HEK293 (cell line): Measurements from ENCODE around the gene LARP1B.

ENCODE experiments used
- CTCF ChIA-PET: fragments of 350-600 bp; formaldehyde crosslinking; extraction: SDS; loops from one replicate; lab custom pipeline; 2021; ENCODE audit warnings: antibody characterized with exemption; lab: Yijun Ruan, JAX
- POLR2A ChIA-PET: fragments of 300-600 bp; formaldehyde crosslinking; extraction: SDS; loops from one replicate; lab custom pipeline; 2020; ENCODE audit warnings: antibody characterized with exemption, inconsistent platforms; lab: Yijun Ruan, JAX
- H3K27ac ChIP-seq: fragments of 200-500 bp; sonication (Bioruptor generic); 2 replicates; pipeline ENCODE4 v1.5.1; 2014; ENCODE audit warnings: low read depth, low read length, control low read depth, inconsistent platforms; ENCODE audit errors: extremely low read depth
- H3K36me3 ChIP-seq, 2 experiments: fragments of 200-500 bp in 1 of 2; sonication (Bioruptor generic) in 1 of 2; 1 replicate in 1 of 2; 2 replicates in 1 of 2; pipeline ENCODE4 v1.5.1; 2014 to 2017; ENCODE audit warnings: inconsistent platforms in 2 of 2, low read length in 2 of 2; ENCODE audit not compliant: control insufficient read depth in 2 of 2, insufficient read depth in 1 of 2
- H3K4me1 ChIP-seq: fragments of 200-500 bp; sonication (Bioruptor generic); 2 replicates; pipeline ENCODE4 v1.5.1; 2014; ENCODE audit warnings: mild to moderate bottlenecking, low read length, inconsistent platforms; ENCODE audit not compliant: control insufficient read depth, insufficient read depth
- H3K4me3 ChIP-seq: 2 replicates; pipeline ENCODE4 v1.5.1; 2011; ENCODE audit warnings: low read depth, mild to moderate bottlenecking, control low read depth, low read length, moderate library complexity
- H3K9me3 ChIP-seq: fragments of 200-500 bp; sonication (Bioruptor generic); 2 replicates; pipeline ENCODE4 v1.5.1; 2014; ENCODE audit warnings: low read depth, low read length, inconsistent platforms; ENCODE audit not compliant: control insufficient read depth, insufficient read depth
- GLI2 ChIP-seq: fragments of 450-650 bp; formaldehyde crosslinking; IDR thresholded peaks from 2 replicates; pipeline ENCODE4; 2017; ENCODE audit warnings: missing biosample characterization, missing genetic modification characterization, low read depth, borderline replicate concordance
- IKZF3 ChIP-seq: fragments of 450-650 bp; IDR thresholded peaks from 2 replicates; pipeline ENCODE4 v1.5.0; 2018; ENCODE audit warnings: missing biosample characterization, mild to moderate bottlenecking, missing genetic modification characterization, moderate library complexity
- KLF10 ChIP-seq: fragments of 450-650 bp; IDR thresholded peaks from 2 replicates; pipeline ENCODE4 v1.5.1; 2018; ENCODE audit warnings: missing biosample characterization, mild to moderate bottlenecking, missing genetic modification characterization
- KLF7 ChIP-seq: fragments of 450-650 bp; formaldehyde crosslinking; IDR thresholded peaks from 2 replicates; pipeline ENCODE4 v1.5.1; 2016; ENCODE audit warnings: missing biosample characterization, missing genetic modification characterization, borderline replicate concordance
- TRIM28 ChIP-seq: IDR thresholded peaks from 2 replicates; pipeline ENCODE4 v1.6.1; 2011; ENCODE audit warnings: low read length, control low read depth, borderline replicate concordance
- ZBTB1 ChIP-seq: fragments of 450-650 bp; formaldehyde crosslinking; IDR thresholded peaks from 2 replicates; pipeline ENCODE4 v1.5.1; 2016; ENCODE audit warnings: missing biosample characterization, missing genetic modification characterization
- ZFHX2 ChIP-seq: fragments of 450-650 bp; formaldehyde crosslinking; conservative IDR thresholded peaks from 2 replicates; pipeline ENCODE4 v1.5.1; 2016; ENCODE audit warnings: missing biosample characterization, missing genetic modification characterization
- ZNF121 ChIP-seq: fragments of 450-650 bp; formaldehyde crosslinking; IDR thresholded peaks from 2 replicates; pipeline ENCODE4 v1.5.1; 2016; ENCODE audit warnings: missing biosample characterization, missing genetic modification characterization
- ZNF146 ChIP-seq: fragments of 450-650 bp; formaldehyde crosslinking; IDR thresholded peaks from 2 replicates; pipeline ENCODE4 v1.5.1; 2016; ENCODE audit warnings: missing biosample characterization, missing genetic modification characterization
- ZNF211 ChIP-seq: fragments of 450-650 bp; formaldehyde crosslinking; IDR thresholded peaks from 2 replicates; pipeline ENCODE4 v1.5.1; 2016; ENCODE audit warnings: low read depth, missing biosample characterization, missing genetic modification characterization
- ZNF354C ChIP-seq: fragments of 450-650 bp; formaldehyde crosslinking; IDR thresholded peaks from 2 replicates; pipeline ENCODE4 v1.5.1; 2016; ENCODE audit warnings: missing biosample characterization, missing genetic modification characterization, low read depth, borderline replicate concordance
- ZNF366 ChIP-seq: fragments of 450-650 bp; formaldehyde crosslinking; conservative IDR thresholded peaks from 2 replicates; pipeline ENCODE4 v1.5.1; 2016; ENCODE audit warnings: missing biosample characterization, missing genetic modification characterization
- ZNF404 ChIP-seq: fragments of 450-650 bp; formaldehyde crosslinking; IDR thresholded peaks from 2 replicates; pipeline ENCODE4 v1.5.1; 2017; ENCODE audit warnings: missing biosample characterization, missing genetic modification characterization
- ZNF658 ChIP-seq: fragments of 450-650 bp; formaldehyde crosslinking; IDR thresholded peaks from 2 replicates; pipeline ENCODE4; 2016; ENCODE audit warnings: missing biosample characterization, missing genetic modification characterization
- ZNF76 ChIP-seq: fragments of 450-650 bp; formaldehyde crosslinking; IDR thresholded peaks from 2 replicates; pipeline ENCODE4; 2016; ENCODE audit warnings: low read depth, missing biosample characterization, missing genetic modification characterization, borderline replicate concordance
- ZSCAN23 ChIP-seq: fragments of 450-650 bp; formaldehyde crosslinking; IDR thresholded peaks from 2 replicates; pipeline ENCODE4 v1.5.1; 2016; ENCODE audit warnings: missing biosample characterization, missing genetic modification characterization
- TF ChIP-seq, protein P1 (sequence below): fragments of 450-650 bp; IDR thresholded peaks from 2 replicates; pipeline ENCODE4 v1.5.1; 2018; ENCODE audit warnings: missing biosample characterization, missing genetic modification characterization
- TF ChIP-seq, protein P2 (sequence below): fragments of 450-650 bp; formaldehyde crosslinking; IDR thresholded peaks from 2 replicates; pipeline ENCODE4 v1.5.1; 2016; ENCODE audit warnings: missing biosample characterization, missing genetic modification characterization
- TF ChIP-seq, protein P3 (sequence below): fragments of 450-650 bp; formaldehyde crosslinking; IDR thresholded peaks from 2 replicates; pipeline ENCODE4 v1.5.1; 2016; ENCODE audit warnings: missing biosample characterization, missing genetic modification characterization
- TF ChIP-seq, protein P4 (sequence below): fragments of 450-650 bp; formaldehyde crosslinking; IDR thresholded peaks from 2 replicates; pipeline ENCODE4 v1.5.1; 2016; ENCODE audit warnings: missing biosample characterization, missing genetic modification characterization
- TF ChIP-seq, protein P5 (sequence below): fragments of 450-650 bp; formaldehyde crosslinking; IDR thresholded peaks from 2 replicates; pipeline ENCODE4 v1.5.1; 2017; ENCODE audit warnings: missing biosample characterization, missing genetic modification characterization
- TF ChIP-seq, protein P6 (sequence below): fragments of 450-650 bp; formaldehyde crosslinking; IDR thresholded peaks from 2 replicates; pipeline ENCODE4 v1.5.1; 2016; ENCODE audit warnings: missing biosample characterization, missing genetic modification characterization, borderline replicate concordance
- TF ChIP-seq, protein P7 (sequence below): fragments of 450-650 bp; formaldehyde crosslinking; IDR thresholded peaks from 2 replicates; pipeline ENCODE4 v1.5.1; 2017; ENCODE audit warnings: missing biosample characterization, missing genetic modification characterization

The LARP1B gene

DNA sequence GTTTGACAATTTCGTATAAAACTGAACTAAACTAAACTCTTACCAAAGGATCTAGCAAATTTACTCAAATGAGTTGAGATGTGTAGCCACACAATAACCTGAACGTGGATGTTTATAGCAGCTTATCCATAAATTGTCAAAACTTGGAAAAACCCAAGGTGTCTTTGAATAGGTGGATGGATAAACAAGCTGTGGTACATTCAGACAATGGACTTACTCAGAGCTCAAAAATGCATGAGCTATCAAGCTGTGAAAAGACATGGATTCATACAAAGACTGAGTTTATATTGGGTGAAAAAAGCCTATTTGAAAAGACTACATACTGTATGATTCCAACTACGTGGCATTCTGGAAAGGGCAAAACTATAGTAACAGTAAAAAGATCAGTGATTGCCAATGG, 69.5 kb downstream of the LARP1B start:
- TF ChIP-seq ZNF76 (tag by site-specific recombination) (no peak), ZNF354C (tag by site-specific recombination) (no peak), ZNF211 (no peak), ZNF366 (tag by site-specific recombination) (no peak), ZNF404 (tag by site-specific recombination) (no peak), ZBTB1 (tag by site-specific recombination) (no peak), GLI2 (tag by site-specific recombination) (no peak), IKZF3 (tag by site-specific recombination) (no peak), ZNF121 (tag by site-specific recombination) (no peak), TRIM28 (no peak), ZSCAN23 (no peak)
- TF ChIP-seq, protein P1, sequence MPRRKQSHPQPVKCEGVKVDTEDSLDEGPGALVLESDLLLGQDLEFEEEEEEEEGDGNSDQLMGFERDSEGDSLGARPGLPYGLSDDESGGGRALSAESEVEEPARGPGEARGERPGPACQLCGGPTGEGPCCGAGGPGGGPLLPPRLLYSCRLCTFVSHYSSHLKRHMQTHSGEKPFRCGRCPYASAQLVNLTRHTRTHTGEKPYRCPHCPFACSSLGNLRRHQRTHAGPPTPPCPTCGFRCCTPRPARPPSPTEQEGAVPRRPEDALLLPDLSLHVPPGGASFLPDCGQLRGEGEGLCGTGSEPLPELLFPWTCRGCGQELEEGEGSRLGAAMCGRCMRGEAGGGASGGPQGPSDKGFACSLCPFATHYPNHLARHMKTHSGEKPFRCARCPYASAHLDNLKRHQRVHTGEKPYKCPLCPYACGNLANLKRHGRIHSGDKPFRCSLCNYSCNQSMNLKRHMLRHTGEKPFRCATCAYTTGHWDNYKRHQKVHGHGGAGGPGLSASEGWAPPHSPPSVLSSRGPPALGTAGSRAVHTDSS (tag by site-specific recombination) = no peak
- TF ChIP-seq, protein P2, sequence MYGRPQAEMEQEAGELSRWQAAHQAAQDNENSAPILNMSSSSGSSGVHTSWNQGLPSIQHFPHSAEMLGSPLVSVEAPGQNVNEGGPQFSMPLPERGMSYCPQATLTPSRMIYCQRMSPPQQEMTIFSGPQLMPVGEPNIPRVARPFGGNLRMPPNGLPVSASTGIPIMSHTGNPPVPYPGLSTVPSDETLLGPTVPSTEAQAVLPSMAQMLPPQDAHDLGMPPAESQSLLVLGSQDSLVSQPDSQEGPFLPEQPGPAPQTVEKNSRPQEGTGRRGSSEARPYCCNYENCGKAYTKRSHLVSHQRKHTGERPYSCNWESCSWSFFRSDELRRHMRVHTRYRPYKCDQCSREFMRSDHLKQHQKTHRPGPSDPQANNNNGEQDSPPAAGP (tag by site-specific recombination) = no peak
- TF ChIP-seq, protein P3, sequence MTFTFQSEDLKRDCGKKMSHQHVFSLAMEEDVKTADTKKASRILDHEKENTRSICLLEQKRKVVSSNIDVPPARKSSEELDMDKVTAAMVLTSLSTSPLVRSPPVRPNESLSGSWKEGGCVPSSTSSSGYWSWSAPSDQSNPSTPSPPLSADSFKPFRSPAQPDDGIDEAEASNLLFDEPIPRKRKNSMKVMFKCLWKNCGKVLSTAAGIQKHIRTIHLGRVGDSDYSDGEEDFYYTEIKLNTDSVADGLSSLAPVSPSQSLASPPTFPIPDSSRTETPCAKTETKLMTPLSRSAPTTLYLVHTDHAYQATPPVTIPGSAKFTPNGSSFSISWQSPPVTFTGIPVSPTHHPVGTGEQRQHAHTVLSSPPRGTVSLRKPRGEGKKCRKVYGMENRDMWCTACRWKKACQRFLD (tag by site-specific recombination) = no peak
- TF ChIP-seq, protein P4, sequence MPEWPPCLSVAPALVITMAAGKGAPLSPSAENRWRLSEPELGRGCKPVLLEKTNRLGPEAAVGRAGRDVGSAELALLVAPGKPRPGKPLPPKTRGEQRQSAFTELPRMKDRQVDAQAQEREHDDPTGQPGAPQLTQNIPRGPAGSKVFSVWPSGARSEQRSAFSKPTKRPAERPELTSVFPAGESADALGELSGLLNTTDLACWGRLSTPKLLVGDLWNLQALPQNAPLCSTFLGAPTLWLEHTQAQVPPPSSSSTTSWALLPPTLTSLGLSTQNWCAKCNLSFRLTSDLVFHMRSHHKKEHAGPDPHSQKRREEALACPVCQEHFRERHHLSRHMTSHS (tag by site-specific recombination) = no peak
- TF ChIP-seq, all 188 proteins: peak for 0
- Histone ChIP-seq H3K4me3 (no peak overlapping the region), H3K4me1 (no peaks in the 10 kb centered on the region)

DNA sequence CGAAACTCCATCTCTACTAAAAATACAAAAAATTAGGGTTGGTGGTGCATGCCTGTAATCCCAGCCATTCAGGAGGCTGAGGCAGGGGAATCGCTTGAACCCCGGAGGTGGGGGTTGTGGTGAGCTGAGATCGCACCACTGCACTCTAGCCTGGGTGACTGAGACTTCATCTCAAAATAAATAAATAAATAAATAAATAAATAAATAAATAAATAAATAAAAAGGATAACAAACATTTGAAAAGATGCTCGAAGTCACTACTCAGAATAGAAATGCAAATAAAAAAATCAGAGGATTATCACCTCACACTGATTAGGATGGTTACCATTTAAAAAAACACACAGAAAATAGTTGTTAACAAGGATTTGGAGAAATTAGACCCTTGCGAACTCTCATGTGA, 73.8 kb downstream of the LARP1B start:
- no peaks in the 10 kb centered on the region for H3K4me1 ChIP-seq
- no peaks in the 10 kb centered on the region for H3K9me3 ChIP-seq
- ChIA-PET POLR2A (no interaction called here), CTCF (no interaction called here)
- H3K27ac ChIP-seq = no peak overlapping the region
- no peak overlapping the region for H3K4me3 ChIP-seq
- peaks cover 0 to 3% of the 10 kb centered on the region in 2 experiments; a peak in 2 of 3 replicates for H3K36me3 ChIP-seq
- TF ChIP-seq, protein P5, sequence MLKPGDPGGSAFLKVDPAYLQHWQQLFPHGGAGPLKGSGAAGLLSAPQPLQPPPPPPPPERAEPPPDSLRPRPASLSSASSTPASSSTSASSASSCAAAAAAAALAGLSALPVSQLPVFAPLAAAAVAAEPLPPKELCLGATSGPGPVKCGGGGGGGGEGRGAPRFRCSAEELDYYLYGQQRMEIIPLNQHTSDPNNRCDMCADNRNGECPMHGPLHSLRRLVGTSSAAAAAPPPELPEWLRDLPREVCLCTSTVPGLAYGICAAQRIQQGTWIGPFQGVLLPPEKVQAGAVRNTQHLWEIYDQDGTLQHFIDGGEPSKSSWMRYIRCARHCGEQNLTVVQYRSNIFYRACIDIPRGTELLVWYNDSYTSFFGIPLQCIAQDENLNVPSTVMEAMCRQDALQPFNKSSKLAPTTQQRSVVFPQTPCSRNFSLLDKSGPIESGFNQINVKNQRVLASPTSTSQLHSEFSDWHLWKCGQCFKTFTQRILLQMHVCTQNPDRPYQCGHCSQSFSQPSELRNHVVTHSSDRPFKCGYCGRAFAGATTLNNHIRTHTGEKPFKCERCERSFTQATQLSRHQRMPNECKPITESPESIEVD (tag by site-specific recombination) = no peak
- TF ChIP-seq ZNF146 = no peak
- TF ChIP-seq KLF7 (tag by site-specific recombination) = no peak
- TF ChIP-seq, protein P6, sequence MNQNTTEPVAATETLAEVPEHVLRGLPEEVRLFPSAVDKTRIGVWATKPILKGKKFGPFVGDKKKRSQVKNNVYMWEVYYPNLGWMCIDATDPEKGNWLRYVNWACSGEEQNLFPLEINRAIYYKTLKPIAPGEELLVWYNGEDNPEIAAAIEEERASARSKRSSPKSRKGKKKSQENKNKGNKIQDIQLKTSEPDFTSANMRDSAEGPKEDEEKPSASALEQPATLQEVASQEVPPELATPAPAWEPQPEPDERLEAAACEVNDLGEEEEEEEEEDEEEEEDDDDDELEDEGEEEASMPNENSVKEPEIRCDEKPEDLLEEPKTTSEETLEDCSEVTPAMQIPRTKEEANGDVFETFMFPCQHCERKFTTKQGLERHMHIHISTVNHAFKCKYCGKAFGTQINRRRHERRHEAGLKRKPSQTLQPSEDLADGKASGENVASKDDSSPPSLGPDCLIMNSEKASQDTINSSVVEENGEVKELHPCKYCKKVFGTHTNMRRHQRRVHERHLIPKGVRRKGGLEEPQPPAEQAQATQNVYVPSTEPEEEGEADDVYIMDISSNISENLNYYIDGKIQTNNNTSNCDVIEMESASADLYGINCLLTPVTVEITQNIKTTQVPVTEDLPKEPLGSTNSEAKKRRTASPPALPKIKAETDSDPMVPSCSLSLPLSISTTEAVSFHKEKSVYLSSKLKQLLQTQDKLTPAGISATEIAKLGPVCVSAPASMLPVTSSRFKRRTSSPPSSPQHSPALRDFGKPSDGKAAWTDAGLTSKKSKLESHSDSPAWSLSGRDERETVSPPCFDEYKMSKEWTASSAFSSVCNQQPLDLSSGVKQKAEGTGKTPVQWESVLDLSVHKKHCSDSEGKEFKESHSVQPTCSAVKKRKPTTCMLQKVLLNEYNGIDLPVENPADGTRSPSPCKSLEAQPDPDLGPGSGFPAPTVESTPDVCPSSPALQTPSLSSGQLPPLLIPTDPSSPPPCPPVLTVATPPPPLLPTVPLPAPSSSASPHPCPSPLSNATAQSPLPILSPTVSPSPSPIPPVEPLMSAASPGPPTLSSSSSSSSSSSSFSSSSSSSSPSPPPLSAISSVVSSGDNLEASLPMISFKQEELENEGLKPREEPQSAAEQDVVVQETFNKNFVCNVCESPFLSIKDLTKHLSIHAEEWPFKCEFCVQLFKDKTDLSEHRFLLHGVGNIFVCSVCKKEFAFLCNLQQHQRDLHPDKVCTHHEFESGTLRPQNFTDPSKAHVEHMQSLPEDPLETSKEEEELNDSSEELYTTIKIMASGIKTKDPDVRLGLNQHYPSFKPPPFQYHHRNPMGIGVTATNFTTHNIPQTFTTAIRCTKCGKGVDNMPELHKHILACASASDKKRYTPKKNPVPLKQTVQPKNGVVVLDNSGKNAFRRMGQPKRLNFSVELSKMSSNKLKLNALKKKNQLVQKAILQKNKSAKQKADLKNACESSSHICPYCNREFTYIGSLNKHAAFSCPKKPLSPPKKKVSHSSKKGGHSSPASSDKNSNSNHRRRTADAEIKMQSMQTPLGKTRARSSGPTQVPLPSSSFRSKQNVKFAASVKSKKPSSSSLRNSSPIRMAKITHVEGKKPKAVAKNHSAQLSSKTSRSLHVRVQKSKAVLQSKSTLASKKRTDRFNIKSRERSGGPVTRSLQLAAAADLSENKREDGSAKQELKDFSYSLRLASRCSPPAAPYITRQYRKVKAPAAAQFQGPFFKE = no peak
- TF ChIP-seq KLF10 = no peak
- TF ChIP-seq, protein P7, sequence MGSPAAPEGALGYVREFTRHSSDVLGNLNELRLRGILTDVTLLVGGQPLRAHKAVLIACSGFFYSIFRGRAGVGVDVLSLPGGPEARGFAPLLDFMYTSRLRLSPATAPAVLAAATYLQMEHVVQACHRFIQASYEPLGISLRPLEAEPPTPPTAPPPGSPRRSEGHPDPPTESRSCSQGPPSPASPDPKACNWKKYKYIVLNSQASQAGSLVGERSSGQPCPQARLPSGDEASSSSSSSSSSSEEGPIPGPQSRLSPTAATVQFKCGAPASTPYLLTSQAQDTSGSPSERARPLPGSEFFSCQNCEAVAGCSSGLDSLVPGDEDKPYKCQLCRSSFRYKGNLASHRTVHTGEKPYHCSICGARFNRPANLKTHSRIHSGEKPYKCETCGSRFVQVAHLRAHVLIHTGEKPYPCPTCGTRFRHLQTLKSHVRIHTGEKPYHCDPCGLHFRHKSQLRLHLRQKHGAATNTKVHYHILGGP (tag by site-specific recombination) = no peak
- TF ChIP-seq ZFHX2 = no peak
- no peak for TF ChIP-seq ZNF658 (tag by site-specific recombination)

More for the DNA sequence above, 69.5 kb downstream of the LARP1B start:
- ChIA-PET CTCF (no interaction called here), POLR2A (no interaction called here)
- H3K9me3 ChIP-seq = no peaks in the 10 kb centered on the region
- H3K27ac ChIP-seq = no peak overlapping the region
- H3K36me3 ChIP-seq = peaks cover 0 to 3% of the 10 kb centered on the region in 2 experiments; a peak in 2 of 3 replicates
